GM18870 (cell line): ENCODE results near the gene MTIF3.

Experiments
- ATAC-seq: cut with Tn5 transposase; IDR thresholded peaks from one replicate; pipeline ENCODE4 v1.9.1; 2021; ENCODE audit warnings: moderate library complexity; ENCODE audit not compliant: unreplicated experiment

MTIF3 gene

GRCh38 chr13:27449936-27450828 is at the start of gene MTIF3:
MTIF3 (minus strand) TSS chr13:27450564; CDS start chr13:27440448, 10,116 bp downstream.
- peak; percentile 78 for ATAC-seq

GRCh38 chr13:27497563-27498230 is 47.3 kb upstream of the MTIF3 start:
- ATAC-seq: no peak

- no peak for ATAC-seq
Measured at GRCh38 chr13:27496536-27497273, 46.3 kb upstream of the MTIF3 start.

GRCh38 chr13:27496006-27496405 is 45.6 kb upstream of the MTIF3 start:
- ATAC-seq: no peak

- no peak for ATAC-seq
Measured at GRCh38 chr13:27495551-27495950, 45.2 kb upstream of the MTIF3 start.

- ATAC-seq: no peak
Measured at GRCh38 chr13:27493981-27494380, 43.6 kb upstream of the MTIF3 start.

GRCh38 chr13:27489456-27489855 is 39.1 kb upstream of the MTIF3 start:
- no peak for ATAC-seq

GRCh38 chr13:27487776-27488175 is 37.4 kb upstream of the MTIF3 start:
- ATAC-seq: no peak

GRCh38 chr13:27483421-27483820 is 33.1 kb upstream of the MTIF3 start:
- no peak for ATAC-seq

GRCh38 chr13:27482983-27483382 is 32.6 kb upstream of the MTIF3 start:
- peak; percentile 90 for ATAC-seq

GRCh38 chr13:27481766-27482165 is 31.4 kb upstream of the MTIF3 start:
- no peak for ATAC-seq

- ATAC-seq: peak; percentile 72
Measured at GRCh38 chr13:27476943-27477703, 26.8 kb upstream of the MTIF3 start.

- no peak for ATAC-seq
Measured at GRCh38 chr13:27474751-27475268, 24.4 kb upstream of the MTIF3 start.

GRCh38 chr13:27472941-27473340 is 22.6 kb upstream of the MTIF3 start:
- ATAC-seq: no peak

GRCh38 chr13:27472441-27472840 is 22.1 kb upstream of the MTIF3 start:
- no peak for ATAC-seq

GRCh38 chr13:27470075-27470820 is 19.9 kb upstream of the MTIF3 start:
- no peak for ATAC-seq

GRCh38 chr13:27466513-27466912 is 16.1 kb upstream of the MTIF3 start:
- ATAC-seq: no peak

GRCh38 chr13:27465611-27466010 is 15.2 kb upstream of the MTIF3 start:
- no peak for ATAC-seq

GRCh38 chr13:27463500-27463899 is 13.1 kb upstream of the MTIF3 start:
- ATAC-seq: no peak
